ENCODE results near the gene ADGRG3. TPM values are rescaled to one million over a fixed set of nuclear protein-coding genes. Genes with fewer than 3 reads are reported as not detected.

Gene ADGRG3
- total RNA-seq, 1 experiment from 2014 or later, result not detected

DNA sequence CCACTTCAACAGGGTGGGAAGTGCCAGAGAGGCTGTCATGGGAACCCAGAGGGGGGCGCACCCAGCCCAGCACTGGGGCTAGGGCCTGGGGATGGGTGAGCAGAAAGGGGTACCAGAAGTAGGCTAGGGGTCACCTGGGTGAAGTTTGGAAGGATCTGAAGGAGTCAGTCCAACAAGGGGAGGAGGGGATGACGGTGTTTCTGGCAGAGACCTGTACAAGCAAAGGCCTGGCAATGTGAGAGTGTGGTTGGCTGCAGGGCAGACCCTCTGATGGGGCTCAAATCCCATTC is 54.0 kb downstream of the ADGRG3 start:
- CTCF ChIA-PET, result no interaction called here

DNA sequence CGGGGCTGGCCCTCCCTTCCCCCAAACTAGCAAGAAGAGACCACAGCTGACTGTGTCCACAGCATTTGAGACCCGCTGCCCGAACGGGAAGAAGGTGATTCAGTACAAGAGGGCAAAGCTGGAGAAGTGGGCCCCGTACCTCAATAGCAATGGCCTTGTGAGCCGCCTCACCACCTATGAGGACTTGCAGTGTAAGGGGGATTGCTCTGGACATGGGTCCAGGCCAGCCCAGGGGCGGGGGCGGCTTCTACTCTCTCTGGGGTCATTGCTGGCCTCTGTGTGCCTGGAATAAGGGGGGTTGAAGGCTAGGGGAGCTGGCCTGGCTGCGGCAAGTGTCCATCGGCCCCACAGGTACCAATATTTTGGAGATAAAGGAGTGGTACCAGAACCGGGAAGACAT is 54.5 kb downstream of the ADGRG3 start:
- BruUV-seq (replicated peaks), result no TSS peak
- Histone ChIP-seq H3K36me3 (ENCODE audit: control insufficient read depth in 1 of 2, insufficient read depth in 2 of 2, low read length in 2 of 2) (no peaks in the 10 kb centered on the region), H3K4me3 (replicated peaks in 1 of 2; ENCODE audit: low read depth in 1 of 2, low read length in 2 of 2) (no peak overlapping the region), H3K27ac (ENCODE audit: low read depth, low read length) (no peak overlapping the region), H3K9me2 (ENCODE audit: insufficient read depth) (no peaks in the 10 kb centered on the region), H3K4me2 (ENCODE audit: low read length) (no peak overlapping the region), H3K4me1 (ENCODE audit: control insufficient read depth in 1 of 2, insufficient read depth in 2 of 2, low read length in 2 of 2) (no peaks in the 10 kb centered on the region), H3K9me3 (ENCODE audit: control insufficient read depth in 1 of 2, insufficient read depth in 1 of 2, low read depth in 1 of 2, low read length in 2 of 2) (no peaks in the 10 kb centered on the region), H2AFZ (ENCODE audit: low read depth, low read length, poor library complexity, severe bottlenecking) (no peak overlapping the region), H4K20me1 (ENCODE audit: insufficient read depth) (no peaks in the 10 kb centered on the region), H3K27me3 (ENCODE audit: insufficient read depth, low read length) (no peaks in the 10 kb centered on the region), H3K9ac (ENCODE audit: low read length) (no peak overlapping the region), H3K79me2 (ENCODE audit: insufficient read depth, low read length) (no peaks in the 10 kb centered on the region)
- ChIA-PET CTCF (interaction anchor here (0.8 to 1.3 kb wide), 6 partner anchors 9 to 146 kb away, joined by 3 to 6 read pairs (median 5); partner anchors contain the start of gene KATNB1), POLR2A (interaction anchor here (1.1 kb wide), 1 partner anchor 13 kb away, joined by 7 read pairs; the partner anchor contains the start of gene KATNB1), RAD21 (ENCODE audit: low non-redundant PET in 1 of 2, low total read pairs in 2 of 2, uncharacterized antibody in 2 of 2, unreplicated experiment in 2 of 2) (no interaction called here)
- no peak for DNase-seq (ENCODE audit: low read depth, low spot score)
- intact Hi-C loops (cut with micrococcal nuclease), result loop anchor here (10.0 kb wide), 1 partner anchor 282 kb away; the partner anchor contains the start of genes USB1 and ZNF319
- no peak for ATAC-seq
- no peak for TF ChIP-seq EZH2 (IDR thresholded peaks at IDR 0.05)
- TF ChIP-seq YY1 (IDR thresholded peaks at IDR 0.05; ENCODE audit: extremely low read depth, insufficient replicate concordance, low read depth, low read length), result no peak
- no peak for TF ChIP-seq TCF7L2 (IDR thresholded peaks at IDR 0.05; ENCODE audit: borderline replicate concordance, extremely low read depth, insufficient read depth, insufficient read length)
- TF ChIP-seq JUND (IDR thresholded peaks at IDR 0.05), result no peak
- TF ChIP-seq SIN3A (IDR thresholded peaks at IDR 0.05; ENCODE audit: low read depth), result no peak
- TF ChIP-seq, protein P1, sequence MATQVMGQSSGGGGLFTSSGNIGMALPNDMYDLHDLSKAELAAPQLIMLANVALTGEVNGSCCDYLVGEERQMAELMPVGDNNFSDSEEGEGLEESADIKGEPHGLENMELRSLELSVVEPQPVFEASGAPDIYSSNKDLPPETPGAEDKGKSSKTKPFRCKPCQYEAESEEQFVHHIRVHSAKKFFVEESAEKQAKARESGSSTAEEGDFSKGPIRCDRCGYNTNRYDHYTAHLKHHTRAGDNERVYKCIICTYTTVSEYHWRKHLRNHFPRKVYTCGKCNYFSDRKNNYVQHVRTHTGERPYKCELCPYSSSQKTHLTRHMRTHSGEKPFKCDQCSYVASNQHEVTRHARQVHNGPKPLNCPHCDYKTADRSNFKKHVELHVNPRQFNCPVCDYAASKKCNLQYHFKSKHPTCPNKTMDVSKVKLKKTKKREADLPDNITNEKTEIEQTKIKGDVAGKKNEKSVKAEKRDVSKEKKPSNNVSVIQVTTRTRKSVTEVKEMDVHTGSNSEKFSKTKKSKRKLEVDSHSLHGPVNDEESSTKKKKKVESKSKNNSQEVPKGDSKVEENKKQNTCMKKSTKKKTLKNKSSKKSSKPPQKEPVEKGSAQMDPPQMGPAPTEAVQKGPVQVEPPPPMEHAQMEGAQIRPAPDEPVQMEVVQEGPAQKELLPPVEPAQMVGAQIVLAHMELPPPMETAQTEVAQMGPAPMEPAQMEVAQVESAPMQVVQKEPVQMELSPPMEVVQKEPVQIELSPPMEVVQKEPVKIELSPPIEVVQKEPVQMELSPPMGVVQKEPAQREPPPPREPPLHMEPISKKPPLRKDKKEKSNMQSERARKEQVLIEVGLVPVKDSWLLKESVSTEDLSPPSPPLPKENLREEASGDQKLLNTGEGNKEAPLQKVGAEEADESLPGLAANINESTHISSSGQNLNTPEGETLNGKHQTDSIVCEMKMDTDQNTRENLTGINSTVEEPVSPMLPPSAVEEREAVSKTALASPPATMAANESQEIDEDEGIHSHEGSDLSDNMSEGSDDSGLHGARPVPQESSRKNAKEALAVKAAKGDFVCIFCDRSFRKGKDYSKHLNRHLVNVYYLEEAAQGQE (IDR thresholded peaks at IDR 0.05; ENCODE audit: low read depth), result no peak
- no peak for TF ChIP-seq SRF (IDR thresholded peaks at IDR 0.05; ENCODE audit: low read depth)
- TF ChIP-seq SP1 (IDR thresholded peaks at IDR 0.05; ENCODE audit: low read depth), result no peak
- TF ChIP-seq RAD21 (IDR thresholded peaks at IDR 0.05; ENCODE audit: low read depth), result no peak
- TF ChIP-seq POLR2AphosphoS5 (IDR thresholded peaks at IDR 0.05; ENCODE audit: low read depth, low read length), result no peak
- no peak for TF ChIP-seq CEBPB (IDR thresholded peaks at IDR 0.05; ENCODE audit: low read depth)
- no peak for TF ChIP-seq ZFX (IDR thresholded peaks at IDR 0.05)
- no peak for TF ChIP-seq ELF1 (IDR thresholded peaks at IDR 0.05; ENCODE audit: borderline replicate concordance, low read depth)
- TF ChIP-seq, protein P2, sequence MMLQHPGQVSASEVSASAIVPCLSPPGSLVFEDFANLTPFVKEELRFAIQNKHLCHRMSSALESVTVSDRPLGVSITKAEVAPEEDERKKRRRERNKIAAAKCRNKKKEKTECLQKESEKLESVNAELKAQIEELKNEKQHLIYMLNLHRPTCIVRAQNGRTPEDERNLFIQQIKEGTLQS (IDR thresholded peaks at IDR 0.05), result no peak
- TF ChIP-seq EZH2phosphoT487 (IDR thresholded peaks at IDR 0.05; ENCODE audit: borderline replicate concordance), result no peak
- TF ChIP-seq, protein P3, sequence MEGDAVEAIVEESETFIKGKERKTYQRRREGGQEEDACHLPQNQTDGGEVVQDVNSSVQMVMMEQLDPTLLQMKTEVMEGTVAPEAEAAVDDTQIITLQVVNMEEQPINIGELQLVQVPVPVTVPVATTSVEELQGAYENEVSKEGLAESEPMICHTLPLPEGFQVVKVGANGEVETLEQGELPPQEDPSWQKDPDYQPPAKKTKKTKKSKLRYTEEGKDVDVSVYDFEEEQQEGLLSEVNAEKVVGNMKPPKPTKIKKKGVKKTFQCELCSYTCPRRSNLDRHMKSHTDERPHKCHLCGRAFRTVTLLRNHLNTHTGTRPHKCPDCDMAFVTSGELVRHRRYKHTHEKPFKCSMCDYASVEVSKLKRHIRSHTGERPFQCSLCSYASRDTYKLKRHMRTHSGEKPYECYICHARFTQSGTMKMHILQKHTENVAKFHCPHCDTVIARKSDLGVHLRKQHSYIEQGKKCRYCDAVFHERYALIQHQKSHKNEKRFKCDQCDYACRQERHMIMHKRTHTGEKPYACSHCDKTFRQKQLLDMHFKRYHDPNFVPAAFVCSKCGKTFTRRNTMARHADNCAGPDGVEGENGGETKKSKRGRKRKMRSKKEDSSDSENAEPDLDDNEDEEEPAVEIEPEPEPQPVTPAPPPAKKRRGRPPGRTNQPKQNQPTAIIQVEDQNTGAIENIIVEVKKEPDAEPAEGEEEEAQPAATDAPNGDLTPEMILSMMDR (IDR thresholded peaks at IDR 0.05 in 2 of 3, conservative IDR thresholded peaks at IDR 0.05 in 1 of 3; ENCODE audit: borderline replicate concordance in 1 of 3, insufficient read depth in 1 of 3, low read depth in 2 of 3, low read length in 2 of 3), result no peak

More for the DNA sequence above, 54.0 kb downstream of the ADGRG3 start:
- Histone ChIP-seq H3K4me3 (replicated peaks in 1 of 2; ENCODE audit: low read depth in 1 of 2, low read length in 2 of 2) (no peak overlapping the region), H3K79me2 (ENCODE audit: insufficient read depth, low read length) (no peaks in the 10 kb centered on the region), H3K9ac (ENCODE audit: low read length) (no peak overlapping the region), H3K4me1 (ENCODE audit: control insufficient read depth in 1 of 2, insufficient read depth in 2 of 2, low read length in 2 of 2) (no peaks in the 10 kb centered on the region), H3K9me3 (ENCODE audit: control insufficient read depth in 1 of 2, insufficient read depth in 1 of 2, low read depth in 1 of 2, low read length in 2 of 2) (no peaks in the 10 kb centered on the region), H3K27ac (ENCODE audit: low read depth, low read length) (no peak overlapping the region), H3K4me2 (ENCODE audit: low read length) (no peak overlapping the region), H3K9me2 (ENCODE audit: insufficient read depth) (no peaks in the 10 kb centered on the region), H2AFZ (ENCODE audit: low read depth, low read length, poor library complexity, severe bottlenecking) (no peak overlapping the region), H3K27me3 (ENCODE audit: insufficient read depth, low read length) (no peaks in the 10 kb centered on the region), H4K20me1 (ENCODE audit: insufficient read depth) (no peaks in the 10 kb centered on the region), H3K36me3 (ENCODE audit: control insufficient read depth in 1 of 2, insufficient read depth in 2 of 2, low read length in 2 of 2) (no peaks in the 10 kb centered on the region)
- no TSS peak for BruUV-seq (replicated peaks)
- TF ChIP-seq YY1 (IDR thresholded peaks at IDR 0.05; ENCODE audit: extremely low read depth, insufficient replicate concordance, low read depth, low read length), result no peak
- ChIA-PET POLR2A (no interaction called here), RAD21 (ENCODE audit: low non-redundant PET in 1 of 2, low total read pairs in 2 of 2, uncharacterized antibody in 2 of 2, unreplicated experiment in 2 of 2) (no interaction called here)
- DNase-seq (ENCODE audit: low read depth, low spot score) (no peak), ATAC-seq (no peak)
- intact Hi-C loops (cut with micrococcal nuclease), result loop anchor here (10.0 kb wide), 1 partner anchor 283 kb away; the partner anchor contains the start of genes USB1 and ZNF319

Data from HCT116 (cell line).